Measurements from ENCODE around the gene RASSF5. TPM values are rescaled to one million over a fixed set of nuclear protein-coding genes. Genes with fewer than 3 reads are reported as not detected.

The RASSF5 gene
- total RNA-seq, 2 experiments from 2014 or later = 257 to 258 TPM

DNA sequence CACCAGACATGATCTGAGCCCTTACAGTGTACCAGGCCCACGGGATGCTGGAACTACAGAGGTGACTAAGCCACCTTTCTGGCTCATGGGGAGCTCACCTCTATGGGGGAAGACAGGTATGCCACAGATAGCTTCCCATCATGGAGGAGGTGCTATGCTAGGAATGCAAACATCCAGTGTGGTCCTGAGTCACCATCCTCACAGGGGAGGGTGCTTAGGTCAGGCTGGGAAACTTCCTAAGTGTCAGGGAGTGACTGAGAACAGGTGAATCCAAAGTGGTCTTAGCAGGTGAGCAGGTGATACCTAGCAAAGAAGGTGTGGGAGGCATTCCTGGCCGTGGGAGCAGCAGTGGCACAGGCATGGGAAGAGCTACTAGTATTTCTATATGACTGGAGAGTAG is 8.6 kb upstream of the RASSF5 start:
- Mint-ChIP-seq H3K9me3 (no peaks in the 10 kb centered on the region), H3K36me3 (ENCODE audit: low read depth) (peaks cover 3% of the 10 kb centered on the region), H3K27ac (peak overlapping the region; percentile 16), H3K27me3 (ENCODE audit: low read depth) (no peaks in the 10 kb centered on the region), H3K4me1 (ENCODE audit: low read depth) (peaks cover 20% of the 10 kb centered on the region), H3K4me3 (no peak overlapping the region)
- DNase-seq = no peak
- CTCF ChIA-PET = interaction anchor here (1.5 to 2.2 kb wide), 4 partner anchors 8 to 166 kb away, joined by 4 to 11 read pairs (median 6); no protein-coding TSS in a partner anchor
- intact Hi-C loops (cut with micrococcal nuclease) = loop anchor here (10.0 kb wide), 1 partner anchor 486 kb away; no protein-coding TSS in a partner anchor

DNA sequence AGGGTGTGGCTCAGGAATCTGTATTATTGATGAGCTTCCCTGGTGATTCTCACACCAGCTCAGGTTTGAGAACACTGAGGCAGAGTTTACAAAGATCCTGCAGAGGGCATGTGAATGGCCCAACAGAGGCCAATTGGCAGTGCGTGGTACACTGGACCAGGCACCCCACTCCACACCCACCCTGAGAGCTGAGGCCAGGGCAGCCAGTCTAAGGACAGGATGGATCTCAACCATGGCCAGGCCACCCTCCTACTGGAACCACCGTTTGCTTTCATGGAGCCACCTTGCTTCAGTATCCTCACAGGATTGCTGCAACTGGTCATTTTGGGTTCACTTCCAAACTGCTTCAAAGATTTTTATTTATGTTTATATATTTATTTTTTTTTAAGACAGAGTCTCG is 7.3 kb upstream of the RASSF5 start:
- H3K36me3 Mint-ChIP-seq (ENCODE audit: low read depth) = peaks cover 1% of the 10 kb centered on the region
- H3K4me3 Mint-ChIP-seq = no peak overlapping the region
- intact Hi-C loops (cut with micrococcal nuclease) = no loop called here
- no peak for DNase-seq
- CTCF ChIA-PET = interaction anchor here (2.0 to 2.2 kb wide), 2 partner anchors 10 to 164 kb away, joined by 9 to 11 read pairs; no protein-coding TSS in a partner anchor
- H3K27me3 Mint-ChIP-seq (ENCODE audit: low read depth) = no peaks in the 10 kb centered on the region
- no peak overlapping the region for H3K27ac Mint-ChIP-seq
- H3K4me1 Mint-ChIP-seq (ENCODE audit: low read depth) = peaks cover 31% of the 10 kb centered on the region
- no peaks in the 10 kb centered on the region for H3K9me3 Mint-ChIP-seq

DNA sequence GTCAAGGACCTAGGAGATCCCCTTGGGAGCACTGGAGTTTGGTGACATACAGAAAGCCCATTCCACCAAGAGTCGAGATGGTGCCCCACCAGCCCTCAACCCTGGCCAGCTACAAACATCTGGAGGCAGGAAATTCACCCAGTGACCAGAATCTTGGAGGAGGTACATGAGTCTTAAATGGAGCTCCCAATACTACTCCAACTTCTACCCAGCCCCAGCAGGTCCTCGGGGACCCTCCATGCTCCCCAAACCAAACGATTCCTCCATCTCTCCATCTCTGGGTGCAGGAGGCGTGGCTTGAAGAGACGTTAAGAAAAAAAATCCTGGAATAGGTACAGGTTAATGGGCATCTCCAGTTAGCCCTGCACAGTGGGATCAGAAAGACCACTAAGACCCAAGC is 5.5 kb upstream of the RASSF5 start:
- Mint-ChIP-seq H3K27me3 (ENCODE audit: low read depth) (no peaks in the 10 kb centered on the region), H3K4me3 (no peak overlapping the region), H3K9me3 (no peaks in the 10 kb centered on the region), H3K36me3 (ENCODE audit: low read depth) (no peaks in the 10 kb centered on the region), H3K27ac (no peak overlapping the region), H3K4me1 (ENCODE audit: low read depth) (peaks cover 34% of the 10 kb centered on the region)
- DNase-seq = no peak
- intact Hi-C loops (cut with micrococcal nuclease) = no loop called here
- CTCF ChIA-PET = interaction anchor here (2.2 to 5.8 kb wide), 3 partner anchors 22 to 162 kb away, joined by 10 to 37 read pairs (median 12); no protein-coding TSS in a partner anchor

DNA sequence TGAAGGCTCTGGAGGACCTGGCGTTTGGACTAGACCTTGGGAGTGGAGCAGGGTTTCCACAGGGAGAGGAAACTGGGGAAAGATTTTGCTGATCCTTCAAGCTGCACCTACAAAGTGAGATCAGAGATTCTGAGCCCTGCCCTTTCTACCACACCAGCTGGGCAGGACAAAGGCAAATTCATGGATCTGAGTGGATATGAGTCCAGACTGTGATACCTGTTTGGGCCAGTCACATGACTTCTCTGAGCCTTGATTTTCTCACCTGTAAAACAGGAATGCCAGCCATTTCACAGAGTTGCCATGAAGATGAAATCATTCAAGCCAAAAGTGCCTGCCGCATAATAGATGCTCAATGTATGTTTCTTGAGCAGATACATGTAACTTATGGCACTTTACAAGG is 4.9 kb upstream of the RASSF5 start:
- no peaks in the 10 kb centered on the region for H3K9me3 Mint-ChIP-seq
- H3K4me3 Mint-ChIP-seq = no peak overlapping the region
- CTCF ChIA-PET = interaction anchor here (1.8 to 5.8 kb wide), 4 partner anchors 12 to 162 kb away, joined by 9 to 37 read pairs (median 11); no protein-coding TSS in a partner anchor
- H3K27me3 Mint-ChIP-seq (ENCODE audit: low read depth) = no peaks in the 10 kb centered on the region
- no peaks in the 10 kb centered on the region for H3K36me3 Mint-ChIP-seq (ENCODE audit: low read depth)
- no peak overlapping the region for H3K27ac Mint-ChIP-seq
- DNase-seq = no peak
- peaks cover 34% of the 10 kb centered on the region for H3K4me1 Mint-ChIP-seq (ENCODE audit: low read depth)
- intact Hi-C loops (cut with micrococcal nuclease) = no loop called here

DNA sequence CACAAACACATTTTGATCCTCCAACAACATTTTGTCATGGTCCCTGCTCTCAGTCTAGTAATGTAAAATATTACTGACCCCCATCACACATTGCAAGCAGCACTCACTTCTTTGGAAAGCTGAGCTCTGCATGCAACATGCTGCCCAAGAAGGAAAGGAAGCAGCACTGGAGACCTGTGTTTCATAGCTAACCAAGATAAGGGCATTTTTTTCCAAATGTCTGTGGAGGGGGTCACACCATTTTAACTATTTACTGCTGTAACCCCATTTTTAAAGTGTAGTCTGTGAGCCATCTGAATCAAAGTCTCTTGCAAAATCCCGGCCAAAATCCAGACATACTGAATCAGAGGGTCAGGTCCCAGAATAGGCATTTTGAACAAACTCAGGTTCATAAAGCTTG is 4.5 kb upstream of the RASSF5 start:
- no peaks in the 10 kb centered on the region for H3K9me3 Mint-ChIP-seq
- no peak overlapping the region for H3K27ac Mint-ChIP-seq
- peaks cover 34% of the 10 kb centered on the region for H3K4me1 Mint-ChIP-seq (ENCODE audit: low read depth)
- no peak overlapping the region for H3K4me3 Mint-ChIP-seq
- intact Hi-C loops (cut with micrococcal nuclease) = no loop called here
- DNase-seq = no peak
- CTCF ChIA-PET = interaction anchor here (1.8 to 5.8 kb wide), 4 partner anchors 13 to 161 kb away, joined by 9 to 37 read pairs (median 11); no protein-coding TSS in a partner anchor
- H3K27me3 Mint-ChIP-seq (ENCODE audit: low read depth) = peaks cover under 1% of the 10 kb centered on the region
- H3K36me3 Mint-ChIP-seq (ENCODE audit: low read depth) = no peaks in the 10 kb centered on the region

DNA sequence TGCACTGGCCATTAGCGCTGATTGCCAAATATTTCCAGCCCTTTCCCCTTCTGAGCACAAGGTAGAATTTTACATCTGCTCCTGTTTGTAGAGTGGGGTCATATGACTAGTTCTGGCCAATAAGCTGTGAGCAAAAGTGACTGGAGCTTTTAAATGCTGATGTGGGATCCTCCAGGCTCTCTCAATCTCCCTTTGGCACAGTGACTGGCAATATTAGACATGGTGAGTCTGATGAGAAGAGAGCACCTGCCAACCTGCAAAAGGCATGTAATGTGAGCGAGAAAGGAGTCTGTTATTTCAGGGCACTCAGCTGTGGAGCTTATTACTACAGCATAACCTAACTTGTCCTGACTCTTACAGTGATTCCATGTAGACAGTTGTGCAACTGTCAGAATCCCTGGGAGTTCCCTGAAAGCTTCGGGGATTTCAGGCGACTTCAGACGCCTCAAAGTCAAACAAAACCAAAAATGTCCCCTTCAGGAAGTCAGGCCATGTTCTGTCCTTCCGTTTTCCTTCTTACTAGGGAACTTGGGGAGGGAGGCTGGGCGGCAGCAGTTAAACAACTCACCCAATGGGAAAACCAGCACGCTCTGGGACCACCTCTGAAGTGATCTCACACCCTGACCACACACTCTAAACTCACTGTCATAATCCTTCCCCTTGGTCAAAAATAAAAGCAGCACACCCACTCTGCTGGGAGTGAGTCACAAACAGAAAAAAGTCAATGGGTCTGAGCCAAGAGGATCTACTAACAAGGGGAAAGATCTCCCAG is 3.6 kb upstream of the RASSF5 start:
- H3K9me3 Mint-ChIP-seq = no peaks in the 10 kb centered on the region

DNA sequence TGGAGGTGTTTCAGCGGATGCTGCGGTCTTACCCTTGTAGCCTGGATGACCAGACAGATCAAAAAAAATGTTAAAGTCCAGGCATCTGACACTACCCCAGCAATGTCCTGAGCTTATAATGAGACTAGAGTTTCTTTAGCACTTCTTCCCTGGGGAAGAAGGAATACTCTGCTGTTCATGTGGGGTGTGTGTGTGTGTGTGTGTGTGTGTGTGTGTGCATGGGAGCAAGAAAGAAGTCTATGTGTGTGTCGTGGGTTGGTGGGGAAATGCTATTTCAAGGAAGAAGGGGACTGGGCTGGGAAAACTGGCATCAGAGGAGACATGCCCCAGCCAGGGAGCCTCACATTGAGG is 3.0 kb upstream of the RASSF5 start:
- intact Hi-C loops (cut with micrococcal nuclease) = no loop called here

More for the DNA sequence above, 3.6 kb upstream of the RASSF5 start:
- intact Hi-C loops (cut with micrococcal nuclease) = no loop called here
- no peak overlapping the region for H3K4me3 Mint-ChIP-seq
- H3K4me1 Mint-ChIP-seq (ENCODE audit: low read depth) = peaks cover 43% of the 10 kb centered on the region
- DNase-seq = peak; percentile 72
- H3K27ac Mint-ChIP-seq = no peak overlapping the region
- H3K36me3 Mint-ChIP-seq (ENCODE audit: low read depth) = no peaks in the 10 kb centered on the region
- CTCF ChIA-PET = interaction anchor here (0.6 to 5.8 kb wide), 11 partner anchors 14 to 344 kb away, joined by 3 to 37 read pairs (median 4); no protein-coding TSS in a partner anchor
- peaks cover 10% of the 10 kb centered on the region for H3K27me3 Mint-ChIP-seq (ENCODE audit: low read depth)

DNA sequence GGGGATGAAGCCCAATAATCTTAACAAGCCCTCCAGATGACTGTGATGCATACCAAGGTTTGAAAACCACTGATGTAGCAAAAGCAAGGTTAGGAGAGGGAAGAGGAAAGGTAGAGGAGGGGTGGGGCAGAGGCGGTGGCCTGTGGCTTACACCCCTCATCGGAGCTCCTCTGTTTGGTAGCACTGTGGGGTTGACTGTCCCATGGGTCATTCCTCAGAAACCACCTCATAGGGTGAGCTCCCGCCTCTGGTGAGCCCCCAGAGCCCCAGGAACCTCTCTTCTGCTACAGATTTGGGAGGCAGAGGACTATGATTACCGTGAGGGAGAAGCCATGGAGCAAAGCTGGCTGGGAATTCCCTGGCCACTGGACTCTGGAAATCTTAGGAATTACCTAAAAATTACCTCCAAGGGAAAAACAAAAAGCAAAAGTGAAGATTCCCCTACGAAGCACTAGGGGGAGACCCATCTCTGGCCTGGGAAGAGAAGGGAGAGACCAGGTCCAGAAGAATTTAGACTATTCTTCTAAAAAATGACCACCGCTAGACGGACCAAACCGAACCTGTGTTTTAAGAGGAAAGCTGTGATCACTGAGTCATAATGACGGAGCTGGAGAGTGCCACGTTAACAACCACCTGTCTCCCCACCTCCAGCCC is 1.5 kb upstream of the RASSF5 start:
- DNase-seq = no peak
- peak overlapping the region; percentile 74 for H3K4me3 Mint-ChIP-seq
- H3K4me1 Mint-ChIP-seq (ENCODE audit: low read depth) = peaks cover 50% of the 10 kb centered on the region
- CTCF ChIA-PET = interaction anchor here (0.9 to 5.8 kb wide), 13 partner anchors 8 to 1004 kb away, joined by 3 to 37 read pairs (median 7); no protein-coding TSS in a partner anchor
- peaks cover 22% of the 10 kb centered on the region for H3K27me3 Mint-ChIP-seq (ENCODE audit: low read depth)
- peak overlapping the region; percentile 55 for H3K27ac Mint-ChIP-seq
- intact Hi-C loops (cut with micrococcal nuclease) = loop anchor here (1.0 to 2.0 kb wide), 8 partner anchors 15 to 158 kb away; partner anchors contain the start of gene EIF2D
- no peaks in the 10 kb centered on the region for H3K9me3 Mint-ChIP-seq
- no peaks in the 10 kb centered on the region for H3K36me3 Mint-ChIP-seq (ENCODE audit: low read depth)

More for the DNA sequence above, 3.0 kb upstream of the RASSF5 start:
- Mint-ChIP-seq H3K4me1 (ENCODE audit: low read depth) (peaks cover 47% of the 10 kb centered on the region), H3K36me3 (ENCODE audit: low read depth) (no peaks in the 10 kb centered on the region), H3K27ac (no peak overlapping the region), H3K27me3 (ENCODE audit: low read depth) (peaks cover 15% of the 10 kb centered on the region), H3K4me3 (no peak overlapping the region), H3K9me3 (no peaks in the 10 kb centered on the region)
- DNase-seq = no peak
- CTCF ChIA-PET = interaction anchor here (0.6 to 5.8 kb wide), 6 partner anchors 25 to 87 kb away, joined by 3 to 37 read pairs (median 4); no protein-coding TSS in a partner anchor

DNA sequence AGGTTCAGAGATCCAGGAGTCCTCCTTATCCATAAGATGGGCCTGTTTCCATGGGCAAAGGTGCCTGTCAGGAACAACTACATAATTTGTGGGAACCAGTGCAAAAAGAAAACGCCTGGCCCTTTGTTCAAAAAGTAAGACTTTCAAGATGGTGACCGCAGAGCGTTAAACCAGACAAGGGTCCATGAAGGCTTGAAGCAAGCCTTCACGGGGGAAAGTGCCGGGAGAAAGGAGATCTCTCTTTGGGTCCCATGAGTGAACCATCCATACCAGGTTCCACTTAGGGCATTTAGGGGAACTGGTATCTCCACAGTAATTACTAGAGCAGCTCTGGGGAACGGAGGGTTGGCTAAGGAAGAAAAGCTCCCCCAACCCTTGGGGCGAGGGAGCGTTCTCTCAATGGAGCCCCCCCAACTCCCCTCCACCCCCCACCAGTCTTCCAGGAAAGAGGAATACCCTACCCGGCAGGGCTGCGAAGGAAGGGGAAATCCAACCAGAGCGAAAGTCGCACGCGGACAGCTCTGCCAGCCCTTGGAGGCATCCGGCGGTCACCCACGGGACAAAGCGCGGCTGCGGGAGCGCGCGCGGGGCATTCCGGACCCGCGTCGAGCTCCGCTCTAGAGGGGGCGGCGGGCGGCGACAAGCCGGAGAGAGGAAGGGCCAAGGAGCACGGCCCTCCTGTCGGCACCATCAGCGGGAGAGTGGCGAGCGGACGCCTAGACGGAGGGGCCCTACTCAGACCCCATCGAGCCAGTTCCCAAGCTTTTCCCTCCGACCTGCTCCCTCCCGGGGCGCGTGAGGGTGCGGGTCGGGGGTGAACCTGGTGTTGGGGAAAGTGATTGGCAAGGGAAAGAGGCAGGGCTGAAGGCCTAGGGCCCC is 687 bp upstream of the RASSF5 start:
- peaks cover 48% of the 10 kb centered on the region for H3K4me1 Mint-ChIP-seq (ENCODE audit: low read depth)
- peak overlapping the region; percentile 55 for H3K27ac Mint-ChIP-seq
- H3K9me3 Mint-ChIP-seq = no peaks in the 10 kb centered on the region
- peak overlapping the region; percentile 74 for H3K4me3 Mint-ChIP-seq
- no peaks in the 10 kb centered on the region for H3K36me3 Mint-ChIP-seq (ENCODE audit: low read depth)
- DNase-seq = peak; percentile 39
- H3K27me3 Mint-ChIP-seq (ENCODE audit: low read depth) = peaks cover 22% of the 10 kb centered on the region
- intact Hi-C loops (cut with micrococcal nuclease) = loop anchor here (1.0 to 2.0 kb wide), 8 partner anchors 16 to 158 kb away; partner anchors contain the start of gene EIF2D
- CTCF ChIA-PET = interaction anchor here (0.7 to 5.8 kb wide), 15 partner anchors 9 to 1005 kb away, joined by 3 to 37 read pairs (median 5); no protein-coding TSS in a partner anchor

DNA sequence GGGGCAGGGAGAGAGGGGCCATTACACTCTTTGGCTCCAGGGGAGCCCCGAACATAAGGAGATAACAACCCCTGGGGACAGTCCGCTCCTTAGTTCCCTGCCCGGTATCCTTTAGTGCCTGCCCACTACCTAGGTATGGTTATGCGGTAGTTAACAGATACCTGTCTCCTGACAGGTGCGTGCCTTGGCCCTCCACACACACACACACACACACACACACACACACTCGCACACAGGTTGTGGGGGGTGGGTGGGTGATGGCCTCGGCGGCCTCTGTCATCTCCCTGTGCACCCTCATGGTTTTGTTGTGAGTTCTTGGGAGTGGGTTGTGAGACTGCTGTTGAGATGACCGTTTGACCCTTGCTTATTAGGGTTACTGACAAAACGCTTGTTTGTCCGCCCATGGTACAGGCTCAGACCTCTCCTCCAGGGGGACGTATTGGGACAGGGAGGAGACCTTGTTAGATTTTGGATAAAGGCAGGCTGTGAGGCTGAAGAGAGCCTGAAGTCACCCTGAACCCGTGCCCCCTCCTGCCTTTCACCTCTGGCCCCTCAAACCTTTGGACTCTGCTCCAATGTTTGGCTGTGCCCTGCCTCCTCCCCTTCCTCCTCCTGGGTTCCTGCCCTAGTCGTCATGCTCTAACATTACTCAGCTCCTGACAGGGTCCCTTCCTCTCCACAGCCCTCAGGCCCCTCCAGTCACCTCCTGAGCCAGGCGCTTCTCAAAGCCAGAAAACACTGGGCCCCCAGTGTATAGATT is 979 bp downstream of the RASSF5 start:
- Mint-ChIP-seq H3K36me3 (ENCODE audit: low read depth) (no peaks in the 10 kb centered on the region), H3K27ac (no peak overlapping the region), H3K27me3 (ENCODE audit: low read depth) (peaks cover 22% of the 10 kb centered on the region), H3K4me1 (ENCODE audit: low read depth) (peaks cover 43% of the 10 kb centered on the region), H3K4me3 (peak overlapping the region; percentile 69), H3K9me3 (no peaks in the 10 kb centered on the region)
- intact Hi-C loops (cut with micrococcal nuclease) = no loop called here
- no peak for DNase-seq
- CTCF ChIA-PET = no interaction called here

DNA sequence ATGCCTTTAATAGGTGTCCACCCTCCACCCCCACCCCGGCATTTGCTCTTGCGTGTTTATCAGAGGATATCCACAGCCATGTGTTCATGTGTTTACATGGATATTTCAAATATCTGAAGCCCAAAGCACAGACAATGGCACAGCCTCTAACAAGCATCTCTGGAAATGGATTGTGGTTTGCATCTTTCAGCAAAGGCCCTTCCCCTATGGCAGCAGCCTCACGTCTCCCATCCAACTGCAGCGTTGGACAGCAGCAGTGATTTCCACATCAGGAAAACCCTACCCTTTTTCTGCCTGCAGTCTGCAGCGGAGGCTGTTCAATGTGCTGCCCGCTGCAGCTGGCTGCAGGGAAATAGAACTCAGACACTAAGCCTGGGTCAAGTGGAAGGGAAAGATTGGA is 1.6 kb downstream of the RASSF5 start:
- H3K27ac Mint-ChIP-seq = no peak overlapping the region
- no peaks in the 10 kb centered on the region for H3K9me3 Mint-ChIP-seq
- no peak for DNase-seq
- H3K4me1 Mint-ChIP-seq (ENCODE audit: low read depth) = peaks cover 37% of the 10 kb centered on the region
- no peaks in the 10 kb centered on the region for H3K36me3 Mint-ChIP-seq (ENCODE audit: low read depth)
- peak overlapping the region; percentile 69 for H3K4me3 Mint-ChIP-seq
- H3K27me3 Mint-ChIP-seq (ENCODE audit: low read depth) = peaks cover 22% of the 10 kb centered on the region
- CTCF ChIA-PET = no interaction called here
- intact Hi-C loops (cut with micrococcal nuclease) = no loop called here
